HUES64 (cell line): Measurements from ENCODE around the gene EXOC3.
"Not testable (repeated sequence)": the region's sequence is repeated elsewhere in the genome, so short reads cannot be mapped to it uniquely, and the experiment has no call there.

Source experiments
- H3K27ac ChIP-seq: 2 replicates; pipeline ENCODE4 v1.7.0; 2013; ENCODE audit warnings: low read depth, low read length, inconsistent platforms
- H3K27me3 ChIP-seq: 2 replicates; pipeline ENCODE4 v1.6.1; 2013; ENCODE audit warnings: mild to moderate bottlenecking, low read length; ENCODE audit not compliant: insufficient read depth
- H3K36me3 ChIP-seq: 2 replicates; pipeline ENCODE4 v1.6.1; 2013; ENCODE audit warnings: mild to moderate bottlenecking, low read length; ENCODE audit not compliant: insufficient read depth
- H3K4me1 ChIP-seq: 2 replicates; pipeline ENCODE4 v1.6.1; 2013; ENCODE audit warnings: mild to moderate bottlenecking, low read length, moderate library complexity; ENCODE audit not compliant: insufficient read depth
- H3K4me3 ChIP-seq: 2 replicates; pipeline ENCODE4 v1.5.1; 2013; ENCODE audit warnings: mild to moderate bottlenecking, low read length, moderate library complexity
- H3K9ac ChIP-seq: 2 replicates; pipeline ENCODE4 v1.6.1; 2013; ENCODE audit warnings: mild to moderate bottlenecking, low read depth, low read length
- H3K9me3 ChIP-seq: 2 replicates; pipeline ENCODE4 v1.6.1; 2013; ENCODE audit warnings: low read depth, low read length; ENCODE audit not compliant: insufficient read depth
- WGBS: fragments of 150-250, 120-280 bp; methylation state at CpG from one replicate; pipeline ENCODE4 v1.1.7; 2013; ENCODE audit warnings: missing lambda C conversion rate; 5-methylcytosine and 5-hydroxymethylcytosine counted together

The EXOC3 gene

GRCh38 chr5:400282-401145 lies 42.5 kb upstream of the EXOC3 start:
- H3K27me3 ChIP-seq = peaks cover 12% of the 10 kb centered on the region
- no peaks in the 10 kb centered on the region for H3K36me3 ChIP-seq
- peak overlapping the region; percentile 28 for H3K4me3 ChIP-seq
- H3K9ac ChIP-seq = peak overlapping the region; percentile 61
- no peaks in the 10 kb centered on the region for H3K9me3 ChIP-seq
- H3K27ac ChIP-seq = peak overlapping the region; percentile 80
- 72% methylated on average over 26 of the region's 26 CpGs for WGBS
- H3K4me1 ChIP-seq = peaks cover 13% of the 10 kb centered on the region

- WGBS = 92% methylated on average over 24 of the region's 24 CpGs
- Histone ChIP-seq H3K27me3 (peaks cover 12% of the 10 kb centered on the region), H3K36me3 (no peaks in the 10 kb centered on the region), H3K4me3 (no peak overlapping the region), H3K9me3 (no peaks in the 10 kb centered on the region), H3K9ac (no peak overlapping the region), H3K4me1 (peaks cover 13% of the 10 kb centered on the region), H3K27ac (no peak overlapping the region)
Observed at GRCh38 chr5:401146-402034, 41.6 kb upstream of the EXOC3 start.

DNA sequence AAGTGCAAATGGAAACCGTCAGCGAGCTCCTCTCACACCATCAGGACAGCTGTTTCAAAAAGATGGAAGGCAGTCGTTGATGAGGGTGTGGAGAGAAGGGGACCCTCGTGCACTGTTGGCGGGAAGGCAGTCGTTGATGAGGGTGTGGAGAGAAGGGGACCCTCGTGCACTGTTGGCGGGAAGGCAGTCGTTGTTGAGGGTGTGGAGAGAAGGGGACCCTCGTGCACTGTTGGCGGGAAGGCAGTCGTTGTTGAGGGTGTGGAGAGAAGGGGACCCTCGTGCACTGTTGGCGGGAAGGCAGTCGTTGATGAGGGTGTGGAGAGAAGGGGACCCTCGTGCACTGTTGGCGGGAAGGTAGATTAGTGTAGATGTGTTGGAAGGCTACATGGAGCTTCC lies 40.8 kb upstream of the EXOC3 start:
- H3K9ac ChIP-seq, H3K4me3 ChIP-seq, H3K27ac ChIP-seq, H3K9me3 ChIP-seq, H3K36me3 ChIP-seq: not testable (repeated sequence)
- WGBS = 95% methylated on average over 17 of the region's 17 CpGs
- Histone ChIP-seq H3K27me3 (peaks cover 12% of the 10 kb centered on the region), H3K4me1 (peaks cover 13% of the 10 kb centered on the region)

- Histone ChIP-seq H3K9me3 (no peaks in the 10 kb centered on the region), H3K27me3 (peaks cover 12% of the 10 kb centered on the region), H3K9ac (no peak overlapping the region), H3K36me3 (no peaks in the 10 kb centered on the region), H3K27ac (no peak overlapping the region), H3K4me3 (no peak overlapping the region), H3K4me1 (peaks cover 13% of the 10 kb centered on the region)
- 94% methylated on average over 20 of the region's 20 CpGs for WGBS
Observed at GRCh38 chr5:402615-403359, 40.2 kb upstream of the EXOC3 start.

- 91% methylated on average over 11 of the region's 11 CpGs for WGBS
Observed at GRCh38 chr5:403995-404394, 39.0 kb upstream of the EXOC3 start.

GRCh38 chr5:404666-405241 lies 38.2 kb upstream of the EXOC3 start:
- Histone ChIP-seq H3K27ac (no peak overlapping the region), H3K9me3 (no peaks in the 10 kb centered on the region), H3K9ac (no peak overlapping the region), H3K27me3 (peaks cover 12% of the 10 kb centered on the region), H3K4me3 (no peak overlapping the region), H3K36me3 (no peaks in the 10 kb centered on the region), H3K4me1 (peaks cover 9% of the 10 kb centered on the region)
- WGBS = 93% methylated on average over 12 of the region's 12 CpGs

More at GRCh38 chr5:403995-404394, 39.0 kb upstream of the EXOC3 start:
- Histone ChIP-seq H3K9ac (no peak overlapping the region), H3K36me3 (no peaks in the 10 kb centered on the region), H3K4me1 (peaks cover 13% of the 10 kb centered on the region), H3K4me3 (no peak overlapping the region), H3K9me3 (no peaks in the 10 kb centered on the region), H3K27ac (no peak overlapping the region), H3K27me3 (peaks cover 12% of the 10 kb centered on the region)

GRCh38 chr5:405421-405820 lies 37.6 kb upstream of the EXOC3 start:
- Histone ChIP-seq H3K27me3 (peaks cover 5% of the 10 kb centered on the region; the same call in 1 of the 2 replicates), H3K4me3 (no peak overlapping the region), H3K9me3 (no peaks in the 10 kb centered on the region), H3K4me1 (peaks cover 2% of the 10 kb centered on the region; the same call in 1 of the 2 replicates), H3K9ac (no peak overlapping the region), H3K36me3 (no peaks in the 10 kb centered on the region), H3K27ac (no peak overlapping the region)
- 91% methylated on average over 18 of the region's 18 CpGs for WGBS

DNA sequence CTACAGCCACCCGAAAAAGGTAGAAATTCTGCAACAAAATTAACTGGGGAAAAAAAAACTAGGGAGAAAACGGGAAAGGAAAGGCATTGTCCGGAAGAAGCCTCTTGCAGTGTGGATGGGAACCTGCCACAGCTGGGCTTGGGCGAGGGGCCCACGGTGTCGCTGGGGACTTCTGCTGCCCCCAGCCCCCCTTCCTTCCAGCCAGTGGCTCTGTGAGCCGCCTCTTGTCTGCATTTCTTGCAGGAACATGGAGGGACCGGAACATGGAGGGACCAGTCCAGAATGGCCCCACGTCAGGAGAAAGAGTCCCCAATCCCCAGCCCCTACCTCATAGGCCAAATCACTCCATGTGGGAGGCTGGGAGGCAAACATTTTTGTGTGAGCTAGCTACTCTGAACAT lies 36.9 kb upstream of the EXOC3 start:
- Histone ChIP-seq H3K36me3 (no peaks in the 10 kb centered on the region), H3K9me3 (no peaks in the 10 kb centered on the region), H3K4me3 (no peak overlapping the region), H3K4me1 (no peaks in the 10 kb centered on the region), H3K27ac (no peak overlapping the region), H3K9ac (no peak overlapping the region), H3K27me3 (peaks cover 2% of the 10 kb centered on the region; the same call in 1 of the 2 replicates)
- 94% methylated on average over 9 of the region's 9 CpGs for WGBS

DNA sequence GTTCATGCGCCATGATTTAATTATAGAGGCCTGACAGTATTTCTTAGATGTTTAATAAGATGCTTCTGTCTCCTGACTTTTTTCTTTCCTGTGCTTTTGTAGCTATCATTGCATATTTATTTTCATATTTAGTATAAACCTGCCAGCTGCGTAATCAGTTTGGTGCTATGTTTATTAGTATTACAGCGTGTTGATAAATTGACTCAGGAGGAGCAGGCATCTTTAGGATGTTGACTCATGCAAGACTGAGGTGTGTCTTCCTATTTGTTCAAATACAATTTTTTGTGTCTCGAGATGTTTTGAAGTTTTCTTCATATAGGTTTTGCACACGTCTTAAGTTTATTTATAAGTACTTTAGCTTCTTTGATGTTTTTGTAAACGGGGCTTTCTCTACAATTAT lies 35.9 kb upstream of the EXOC3 start:
- Histone ChIP-seq H3K9ac (no peak overlapping the region), H3K27ac (no peak overlapping the region), H3K36me3 (no peaks in the 10 kb centered on the region), H3K27me3 (no peaks in the 10 kb centered on the region; the same call in 1 of the 2 replicates), H3K4me3 (no peak overlapping the region), H3K4me1 (no peaks in the 10 kb centered on the region), H3K9me3 (no peaks in the 10 kb centered on the region)
- WGBS = 97% methylated on average over 6 of the region's 6 CpGs

DNA sequence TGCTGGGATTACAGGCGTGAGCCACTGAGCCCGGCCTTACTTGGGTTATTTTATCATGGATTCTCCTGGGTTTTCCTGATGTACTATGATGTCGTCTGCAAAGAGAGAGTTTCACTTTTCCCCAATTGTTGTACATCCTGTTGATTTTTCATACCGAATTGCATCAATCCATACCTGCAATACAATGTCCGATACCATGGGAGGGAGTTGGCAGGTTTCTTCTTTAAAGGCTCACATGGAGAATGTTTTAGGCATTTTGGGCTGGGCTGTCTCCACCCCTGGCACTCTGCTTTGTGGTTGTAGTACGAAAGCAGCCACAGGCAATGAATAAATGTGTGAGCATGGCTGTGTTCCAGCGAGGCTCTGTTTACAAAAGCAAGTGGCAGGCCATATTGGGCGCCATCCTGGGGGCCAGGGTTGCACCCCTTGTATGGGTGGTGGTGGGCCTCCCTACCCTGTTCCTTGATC lies 35.1 kb upstream of the EXOC3 start:
- Histone ChIP-seq H3K4me1 (no peaks in the 10 kb centered on the region), H3K9me3 (no peaks in the 10 kb centered on the region), H3K4me3 (no peak overlapping the region), H3K36me3 (no peaks in the 10 kb centered on the region), H3K27ac (no peak overlapping the region), H3K9ac (no peak overlapping the region), H3K27me3 (no peaks in the 10 kb centered on the region; the same call in 1 of the 2 replicates)
- 91% methylated on average over 8 of the region's 8 CpGs for WGBS
